ENCODE results near the gene PPP1R15A.

DNA sequence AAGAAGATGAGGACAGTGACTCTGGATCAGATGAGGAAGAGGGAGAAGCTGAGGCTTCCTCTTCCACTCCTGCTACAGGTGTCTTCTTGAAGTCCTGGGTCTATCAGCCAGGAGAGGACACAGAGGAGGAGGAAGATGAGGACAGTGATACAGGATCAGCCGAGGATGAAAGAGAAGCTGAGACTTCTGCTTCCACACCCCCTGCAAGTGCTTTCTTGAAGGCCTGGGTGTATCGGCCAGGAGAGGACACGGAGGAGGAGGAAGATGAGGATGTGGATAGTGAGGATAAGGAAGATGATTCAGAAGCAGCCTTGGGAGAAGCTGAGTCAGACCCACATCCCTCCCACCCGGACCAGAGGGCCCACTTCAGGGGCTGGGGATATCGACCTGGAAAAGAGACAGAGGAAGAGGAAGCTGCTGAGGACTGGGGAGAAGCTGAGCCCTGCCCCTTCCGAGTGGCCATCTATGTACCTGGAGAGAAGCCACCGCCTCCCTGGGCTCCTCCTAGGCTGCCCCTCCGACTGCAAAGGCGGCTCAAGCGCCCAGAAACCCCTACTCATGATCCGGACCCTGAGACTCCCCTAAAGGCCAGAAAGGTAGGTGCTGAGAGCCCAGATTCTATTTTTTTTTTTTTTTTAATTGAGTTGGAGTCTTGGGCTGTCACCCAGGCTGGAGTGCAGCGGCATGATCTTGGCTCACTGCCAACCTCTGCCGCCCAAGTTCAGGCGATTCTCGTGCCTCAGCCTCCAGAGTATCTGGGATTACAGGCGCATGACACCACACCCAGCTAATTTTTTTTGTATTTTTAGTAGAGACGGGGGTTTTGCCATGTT is 2.3 kb downstream of the PPP1R15A start:
- TF ChIP-seq, protein P1, sequence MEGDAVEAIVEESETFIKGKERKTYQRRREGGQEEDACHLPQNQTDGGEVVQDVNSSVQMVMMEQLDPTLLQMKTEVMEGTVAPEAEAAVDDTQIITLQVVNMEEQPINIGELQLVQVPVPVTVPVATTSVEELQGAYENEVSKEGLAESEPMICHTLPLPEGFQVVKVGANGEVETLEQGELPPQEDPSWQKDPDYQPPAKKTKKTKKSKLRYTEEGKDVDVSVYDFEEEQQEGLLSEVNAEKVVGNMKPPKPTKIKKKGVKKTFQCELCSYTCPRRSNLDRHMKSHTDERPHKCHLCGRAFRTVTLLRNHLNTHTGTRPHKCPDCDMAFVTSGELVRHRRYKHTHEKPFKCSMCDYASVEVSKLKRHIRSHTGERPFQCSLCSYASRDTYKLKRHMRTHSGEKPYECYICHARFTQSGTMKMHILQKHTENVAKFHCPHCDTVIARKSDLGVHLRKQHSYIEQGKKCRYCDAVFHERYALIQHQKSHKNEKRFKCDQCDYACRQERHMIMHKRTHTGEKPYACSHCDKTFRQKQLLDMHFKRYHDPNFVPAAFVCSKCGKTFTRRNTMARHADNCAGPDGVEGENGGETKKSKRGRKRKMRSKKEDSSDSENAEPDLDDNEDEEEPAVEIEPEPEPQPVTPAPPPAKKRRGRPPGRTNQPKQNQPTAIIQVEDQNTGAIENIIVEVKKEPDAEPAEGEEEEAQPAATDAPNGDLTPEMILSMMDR (IDR thresholded peaks at IDR 0.05; ENCODE audit: insufficient read depth, low read length): no peak
- TF ChIP-seq, protein P2, sequence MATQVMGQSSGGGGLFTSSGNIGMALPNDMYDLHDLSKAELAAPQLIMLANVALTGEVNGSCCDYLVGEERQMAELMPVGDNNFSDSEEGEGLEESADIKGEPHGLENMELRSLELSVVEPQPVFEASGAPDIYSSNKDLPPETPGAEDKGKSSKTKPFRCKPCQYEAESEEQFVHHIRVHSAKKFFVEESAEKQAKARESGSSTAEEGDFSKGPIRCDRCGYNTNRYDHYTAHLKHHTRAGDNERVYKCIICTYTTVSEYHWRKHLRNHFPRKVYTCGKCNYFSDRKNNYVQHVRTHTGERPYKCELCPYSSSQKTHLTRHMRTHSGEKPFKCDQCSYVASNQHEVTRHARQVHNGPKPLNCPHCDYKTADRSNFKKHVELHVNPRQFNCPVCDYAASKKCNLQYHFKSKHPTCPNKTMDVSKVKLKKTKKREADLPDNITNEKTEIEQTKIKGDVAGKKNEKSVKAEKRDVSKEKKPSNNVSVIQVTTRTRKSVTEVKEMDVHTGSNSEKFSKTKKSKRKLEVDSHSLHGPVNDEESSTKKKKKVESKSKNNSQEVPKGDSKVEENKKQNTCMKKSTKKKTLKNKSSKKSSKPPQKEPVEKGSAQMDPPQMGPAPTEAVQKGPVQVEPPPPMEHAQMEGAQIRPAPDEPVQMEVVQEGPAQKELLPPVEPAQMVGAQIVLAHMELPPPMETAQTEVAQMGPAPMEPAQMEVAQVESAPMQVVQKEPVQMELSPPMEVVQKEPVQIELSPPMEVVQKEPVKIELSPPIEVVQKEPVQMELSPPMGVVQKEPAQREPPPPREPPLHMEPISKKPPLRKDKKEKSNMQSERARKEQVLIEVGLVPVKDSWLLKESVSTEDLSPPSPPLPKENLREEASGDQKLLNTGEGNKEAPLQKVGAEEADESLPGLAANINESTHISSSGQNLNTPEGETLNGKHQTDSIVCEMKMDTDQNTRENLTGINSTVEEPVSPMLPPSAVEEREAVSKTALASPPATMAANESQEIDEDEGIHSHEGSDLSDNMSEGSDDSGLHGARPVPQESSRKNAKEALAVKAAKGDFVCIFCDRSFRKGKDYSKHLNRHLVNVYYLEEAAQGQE (IDR thresholded peaks at IDR 0.05; ENCODE audit: insufficient replicate concordance, low read depth): no peak
